Astrocyte (in vitro differentiated cells and primary cell): ENCODE data around the gene HS2ST1. TPM values are rescaled to one million over a fixed set of nuclear protein-coding genes. Genes with fewer than 3 reads are reported as not detected.
"Not testable (repeated sequence)": the region's sequence is repeated elsewhere in the genome, so short reads cannot be mapped to it uniquely, and the experiment has no call there.

Experiments
- DNase-seq: peaks from one replicate; pipeline ENCODE4 v3.0.0-alpha.2; 2010; ENCODE audit warnings: low read depth
- FAIRE-seq: peaks from 2 replicates; lab custom pipeline; 2011; peaks lifted over from hg19 to GRCh38; lab: Jason Lieb, UNC
- H2AFZ ChIP-seq: 2 replicates; pipeline ENCODE4 v1.6.0; 2012; ENCODE audit warnings: low read depth, low read length, inconsistent platforms
- H3K27ac ChIP-seq: 2 replicates; pipeline ENCODE4 v1.5.1; 2011; ENCODE audit warnings: low read depth, low read length, inconsistent platforms
- H3K27me3 ChIP-seq: 2 replicates; pipeline ENCODE4 v1.6.0; 2011; ENCODE audit warnings: low read length, inconsistent platforms; ENCODE audit not compliant: insufficient read depth
- H3K36me3 ChIP-seq: 2 replicates; pipeline ENCODE4 v1.5.1; 2011; ENCODE audit warnings: low read length, inconsistent platforms; ENCODE audit not compliant: insufficient read depth
- H3K4me1 ChIP-seq: 2 replicates; pipeline ENCODE4 v1.5.1; 2011; ENCODE audit warnings: low read length, inconsistent platforms; ENCODE audit not compliant: insufficient read depth
- H3K4me2 ChIP-seq: 2 replicates; pipeline ENCODE4 v1.6.0; 2012; ENCODE audit warnings: low read length, inconsistent platforms
- H3K4me3 ChIP-seq: 2 replicates; pipeline ENCODE4 v1.5.1; 2011; ENCODE audit warnings: low read depth, mild to moderate bottlenecking, low read length, inconsistent platforms; ENCODE audit not compliant: insufficient read depth
- H3K79me2 ChIP-seq: 2 replicates; pipeline ENCODE4 v1.6.0; 2012; ENCODE audit warnings: mild to moderate bottlenecking, low read length, inconsistent platforms; ENCODE audit not compliant: insufficient read depth
- H3K9ac ChIP-seq: 2 replicates; pipeline ENCODE4 v1.6.0; 2012; ENCODE audit warnings: mild to moderate bottlenecking, low read length, inconsistent platforms
- H3K9me3 ChIP-seq: 2 replicates; pipeline ENCODE4 v1.5.1; 2012; ENCODE audit warnings: low read depth, mild to moderate bottlenecking, low read length, inconsistent platforms; ENCODE audit not compliant: insufficient read depth
- H4K20me1 ChIP-seq: 2 replicates; pipeline ENCODE4 v1.6.0; 2012; ENCODE audit warnings: low read length, inconsistent platforms; ENCODE audit not compliant: insufficient read depth
- H3K27ac Mint-ChIP-seq: one replicate; pipeline ENCODE4 v1.8.0; 2021; ENCODE audit warnings: mild to moderate bottlenecking, mixed read lengths; ENCODE audit not compliant: unreplicated experiment
- H3K27me3 Mint-ChIP-seq: one replicate; pipeline ENCODE4 v1.8.0; 2021; ENCODE audit warnings: low read depth, mixed read lengths; ENCODE audit not compliant: unreplicated experiment
- H3K36me3 Mint-ChIP-seq: one replicate; pipeline ENCODE4 v1.8.0; 2021; ENCODE audit warnings: low read depth, mixed read lengths; ENCODE audit not compliant: unreplicated experiment
- H3K4me1 Mint-ChIP-seq: one replicate; pipeline ENCODE4 v1.8.0; 2021; ENCODE audit warnings: low read depth, mixed read lengths; ENCODE audit not compliant: unreplicated experiment
- H3K4me3 Mint-ChIP-seq: one replicate; pipeline ENCODE4 v1.8.0; 2021; ENCODE audit warnings: mild to moderate bottlenecking, moderate library complexity, mixed read lengths; ENCODE audit not compliant: unreplicated experiment
- H3K9me3 Mint-ChIP-seq: one replicate; pipeline ENCODE4 v1.8.0; 2021; ENCODE audit warnings: mild to moderate bottlenecking, mixed read lengths; ENCODE audit not compliant: unreplicated experiment
- CTCF ChIP-seq: IDR thresholded peaks from 2 replicates; pipeline ENCODE4 v1.5.1; 2011; ENCODE audit warnings: low read depth, mild to moderate bottlenecking, inconsistent platforms, low read length, moderate library complexity; ENCODE audit not compliant: insufficient read depth
- EZH2 ChIP-seq: IDR thresholded peaks from 2 replicates; pipeline ENCODE4 v1.6.1; 2012; ENCODE audit warnings: mild to moderate bottlenecking, low read length, inconsistent platforms; ENCODE audit not compliant: insufficient read depth
- total RNA-seq: library from RNA; stranded (reverse); gene quantifications from 2 replicates; pipeline ENCODE4 v1.2.1, GENCODE V29; 2021

The HS2ST1 gene
- total RNA-seq, 1 donor from 2014 or later: 34.7 TPM

- Histone ChIP-seq H3K27ac (no peak overlapping the region), H3K9me3 (no peaks in the 10 kb centered on the region), H3K4me3 (no peak overlapping the region), H3K27me3 (no peaks in the 10 kb centered on the region), H2AFZ (no peak overlapping the region), H3K36me3 (no peaks in the 10 kb centered on the region), H3K4me1 (no peaks in the 10 kb centered on the region), H3K9ac (no peak overlapping the region), H4K20me1 (peaks cover 8% of the 10 kb centered on the region), H3K4me2 (no peak overlapping the region), H3K79me2 (peaks cover 15% of the 10 kb centered on the region)
- TF ChIP-seq EZH2 (no peak), CTCF (no peak)
- FAIRE-seq (no peak), DNase-seq (no peak)
- H3K4me3 Mint-ChIP-seq: no peak overlapping the region
- H3K4me1 Mint-ChIP-seq: no peaks in the 10 kb centered on the region
- no peaks in the 10 kb centered on the region for H3K9me3 Mint-ChIP-seq
- H3K27ac Mint-ChIP-seq: no peak overlapping the region
- no peaks in the 10 kb centered on the region for H3K27me3 Mint-ChIP-seq
- peaks cover 3% of the 10 kb centered on the region for H3K36me3 Mint-ChIP-seq
These were observed 42.8 kb downstream of the HS2ST1 start for GRCh38 chr1:86957221-86957620.

DNA sequence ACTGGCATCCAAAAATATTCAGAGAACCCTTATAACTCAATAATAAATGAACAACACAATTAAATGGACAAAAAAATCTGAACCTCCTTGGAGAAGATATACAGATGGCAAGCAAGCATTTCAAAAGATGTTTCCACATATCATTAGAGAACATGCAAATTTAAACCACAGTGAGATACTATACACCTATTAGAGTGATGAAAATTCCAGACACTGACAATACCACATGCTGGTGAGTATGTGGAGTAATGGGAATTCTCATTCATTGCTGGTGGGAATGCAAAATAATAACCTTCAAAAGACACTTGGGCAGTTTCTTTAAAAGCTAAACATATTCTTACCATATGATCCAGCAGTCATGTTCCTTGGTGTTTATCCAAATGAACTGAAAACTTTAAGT, 46.1 kb downstream of the HS2ST1 start:
- no peaks in the 10 kb centered on the region for H3K4me1 ChIP-seq
- H3K27ac ChIP-seq: no peak overlapping the region
- H3K27ac Mint-ChIP-seq: no peak overlapping the region
- no peak overlapping the region for H3K9ac ChIP-seq
- no peak overlapping the region for H3K4me2 ChIP-seq
- TF ChIP-seq EZH2: no peak
- TF ChIP-seq CTCF: no peak
- H3K4me3 Mint-ChIP-seq: no peak overlapping the region
- H3K4me3 ChIP-seq: no peak overlapping the region
- peaks cover 3% of the 10 kb centered on the region for H3K36me3 Mint-ChIP-seq
- H3K27me3 Mint-ChIP-seq: no peaks in the 10 kb centered on the region
- H3K27me3 ChIP-seq: no peaks in the 10 kb centered on the region
- DNase-seq: no peak
- H3K4me1 Mint-ChIP-seq: peaks cover 2% of the 10 kb centered on the region
- peaks cover 10% of the 10 kb centered on the region for H4K20me1 ChIP-seq
- no peaks in the 10 kb centered on the region for H3K36me3 ChIP-seq
- no peak overlapping the region for H2AFZ ChIP-seq
- no peaks in the 10 kb centered on the region for H3K9me3 Mint-ChIP-seq
- no peak for FAIRE-seq
- H3K9me3 ChIP-seq: no peaks in the 10 kb centered on the region
- H3K79me2 ChIP-seq: peaks cover 6% of the 10 kb centered on the region

GRCh38 chr1:86963841-86964240, 49.4 kb downstream of the HS2ST1 start:
- H3K4me2 ChIP-seq, H3K27me3 ChIP-seq, H3K27me3 Mint-ChIP-seq, H2AFZ ChIP-seq, H3K4me1 ChIP-seq, H3K9ac ChIP-seq, H3K4me1 Mint-ChIP-seq, H3K9me3 ChIP-seq, H3K27ac ChIP-seq, H3K36me3 Mint-ChIP-seq, H3K4me3 Mint-ChIP-seq, H3K27ac Mint-ChIP-seq, FAIRE-seq, DNase-seq, H3K79me2 ChIP-seq, H3K9me3 Mint-ChIP-seq, H3K4me3 ChIP-seq, H3K36me3 ChIP-seq: not testable (repeated sequence)
- H4K20me1 ChIP-seq: peaks cover 15% of the 10 kb centered on the region
